Body of pancreas (tissue), 4 donors: ENCODE results near the gene ERICH4. TPM values are rescaled to one million over a fixed set of nuclear protein-coding genes. Genes with fewer than 3 reads are reported as not detected.

ENCODE experiments used
- ATAC-seq: fragments of 150-250 bp; one replicate; pipeline ENCODE4 v1.9.1; 2016
- DNase-seq, 4 donors: peaks; one replicate each; pipeline ENCODE4 v3.0.0-alpha.2; 2019
- H3K27ac ChIP-seq, 4 donors: fragments of 200-600 bp; sonication (generic); 1 replicate in 3 of 4; 2 replicates in 1 of 4; pipeline versions ENCODE4 v1.5.1 to v1.6.1; 2016 to 2019; ENCODE audit warnings: mild to moderate bottlenecking in 1 of 4, mixed read lengths in 1 of 4, moderate library complexity in 1 of 4
- H3K27me3 ChIP-seq, 2 donors: fragments of 200-600 bp; sonication (generic); one replicate each; pipeline ENCODE4 v1.6.0; 2016; ENCODE audit warnings: mild to moderate bottlenecking in 1 of 2
- H3K36me3 ChIP-seq, 2 donors: fragments of 200-600 bp; sonication (generic); replicated peaks in 1 of 2; 2 replicates each; pipeline ENCODE4 v1.5.1; 2016; ENCODE audit warnings: low read depth in 2 of 2; ENCODE audit not compliant: insufficient read depth in 1 of 2
- H3K4me1 ChIP-seq: fragments of 200-600 bp; sonication (generic); one replicate; pipeline ENCODE4 v1.6.0; 2016
- H3K4me3 ChIP-seq, 2 donors: fragments of 200-600 bp; sonication (generic); 1 replicate in 1 of 2; 2 replicates in 1 of 2; pipeline ENCODE4 v1.5.1; 2016 to 2019
- H3K9me3 ChIP-seq, 3 donors: fragments of 200-600 bp; sonication (generic); 1 replicate in 2 of 3; 2 replicates in 1 of 3; pipeline ENCODE4 v1.5.1; 2016
- CTCF ChIP-seq, 7 experiments: fragments of 450-650 bp in 4 of 7; fragments of 200-600 bp in 3 of 7; sonication (generic) in 3 of 7; IDR thresholded peaks; one replicate each; pipeline ENCODE4 v1.5.1; 2016 to 2019; ENCODE audit warnings: antibody characterized with exemption in 7 of 7
- POLR2A ChIP-seq, 3 donors: fragments of 450-650 bp; IDR thresholded peaks; one replicate each; pipeline ENCODE4 v1.6.1; 2016; ENCODE audit warnings: antibody characterized with exemption in 3 of 3, mild to moderate bottlenecking in 2 of 3
- WGBS, 2 donors: methylation state at CpG; one replicate each; pipeline ENCODE4 v1.1.5; 2017; 5-methylcytosine and 5-hydroxymethylcytosine counted together
- intact Hi-C: fragments of 100-400 bp; cut with DNase I; formaldehyde crosslinking; loops from one replicate; pipeline ENCODE4 v1.15.1; 2023
- total RNA-seq, 2 donors: library from RNA; depleted of rRNA; stranded (reverse); fragments of >200 nt; gene quantifications; one replicate each; pipeline ENCODE4 v1.1.0, GENCODE V29; 2016

Gene ERICH4
- total RNA-seq, 2 donors from 2014 or later, result not detected

GRCh38 chr19:41445575-41445974 lies 2.6 kb downstream of the ERICH4 start:
- intact Hi-C loops, result no loop called here
- Histone ChIP-seq H3K9me3 (no peaks in the 10 kb centered on the region), H3K4me1 (peaks cover 7% of the 10 kb centered on the region), H3K4me3 (no peak overlapping the region), H3K27me3 (peaks cover 0 to 8% of the 10 kb centered on the region in 2 donors), H3K27ac (no peak overlapping the region), H3K36me3 (no peaks in the 10 kb centered on the region)
- TF ChIP-seq POLR2A (IDR thresholded peaks at IDR 0.05) (no peak), CTCF (IDR thresholded peaks at IDR 0.05) (no peak)
- ATAC-seq, result no peak
- 29 to 43% methylated on average over 5 of the region's 5 CpGs for WGBS, 2 donors
- no peak for DNase-seq

- H3K36me3 ChIP-seq, result no peaks in the 10 kb centered on the region
- ATAC-seq, result no peak
- DNase-seq, result no peak
- peaks cover 7% of the 10 kb centered on the region for H3K4me1 ChIP-seq
- intact Hi-C loops, result no loop called here
- 48 to 51% methylated on average over 12 of the region's 12 CpGs for WGBS, 2 donors
- H3K27me3 ChIP-seq, result peaks cover 0 to 8% of the 10 kb centered on the region in 2 donors
- no peaks in the 10 kb centered on the region for H3K9me3 ChIP-seq
- no peak overlapping the region for H3K27ac ChIP-seq
- H3K4me3 ChIP-seq, result no peak overlapping the region
- TF ChIP-seq CTCF (IDR thresholded peaks at IDR 0.05), result no peak
- TF ChIP-seq POLR2A (IDR thresholded peaks at IDR 0.05), result no peak
Observed at GRCh38 chr19:41447732-41448332, 4.9 kb downstream of the ERICH4 start.

- intact Hi-C loops, result no loop called here
- DNase-seq (peak; percentile 71 to 81 (median 73)), ATAC-seq (peak; percentile 91)
- Histone ChIP-seq H3K36me3 (no peaks in the 10 kb centered on the region), H3K27me3 (peaks cover 0 to 8% of the 10 kb centered on the region in 2 donors), H3K9me3 (no peaks in the 10 kb centered on the region), H3K4me1 (peaks cover 7% of the 10 kb centered on the region), H3K27ac (no peak overlapping the region), H3K4me3 (no peak overlapping the region)
- 1 to 5% methylated on average over 18 to 22 of the region's 22 CpGs for WGBS, 2 donors
- TF ChIP-seq POLR2A (IDR thresholded peaks at IDR 0.05) (no peak), CTCF (IDR thresholded peaks at IDR 0.05) (peak; percentile 87 to 99 (median 91))
Observed at GRCh38 chr19:41449079-41449864, 6.3 kb downstream of the ERICH4 start.

GRCh38 chr19:41449865-41450178 lies 6.9 kb downstream of the ERICH4 start:
- no peak for DNase-seq
- no peaks in the 10 kb centered on the region for H3K9me3 ChIP-seq
- H3K27ac ChIP-seq, result no peak overlapping the region
- WGBS, 2 donors, result 27 to 32% methylated on average over 3 of the region's 3 CpGs
- H3K27me3 ChIP-seq, result peaks cover 0 to 8% of the 10 kb centered on the region in 2 donors
- no peaks in the 10 kb centered on the region for H3K36me3 ChIP-seq
- peaks cover 7% of the 10 kb centered on the region for H3K4me1 ChIP-seq
- intact Hi-C loops, result loop anchor here (5.0 kb wide), 1 partner anchor 122 kb away; no protein-coding TSS in a partner anchor
- ATAC-seq, result no peak
- H3K4me3 ChIP-seq, result no peak overlapping the region
- no peak for TF ChIP-seq POLR2A (IDR thresholded peaks at IDR 0.05)
- no peak for TF ChIP-seq CTCF (IDR thresholded peaks at IDR 0.05)
